ENCODE data around the gene ZNF445. TPM values are rescaled to one million over a fixed set of nuclear protein-coding genes. Genes with fewer than 3 reads are reported as not detected.

ZNF445 gene
- total and polyA plus RNA-seq, 2 of the 8 experiments (the other 6 are each of a cell fraction or from before 2014, with no cell fraction given), result 3.3 to 26.3 TPM

GRCh38 chr3:44430466-44430865 lies 47.0 kb downstream of the ZNF445 start:
- H3K79me2 ChIP-seq (ENCODE audit: control insufficient read depth in 1 of 2, insufficient read depth in 2 of 2, low read length in 2 of 2), result no peaks in the 10 kb centered on the region
- ChIA-PET CTCF (ENCODE audit: partially characterized antibody) (interaction anchor here (0.9 to 2.2 kb wide), 2 partner anchors 10 to 12 kb away, joined by 4 to 6 read pairs; no protein-coding TSS in a partner anchor), POLR2A (ENCODE audit: partially characterized antibody) (interaction anchor here (0.9 kb wide), 1 partner anchor 16 kb away, joined by 3 read pairs; no protein-coding TSS in a partner anchor)
- no peak overlapping the region for H3K4me2 ChIP-seq (ENCODE audit: insufficient read depth in 1 of 2, low read depth in 2 of 2, low read length in 2 of 2)
- H3K23ac ChIP-seq (ENCODE audit: insufficient read length), result no peak overlapping the region
- no peak overlapping the region for H2BK20ac ChIP-seq (ENCODE audit: low read length)
- no peaks in the 10 kb centered on the region for H3K9me3 ChIP-seq (ENCODE audit: insufficient read depth in 2 of 2, low read depth in 1 of 2, low read length in 1 of 2)
- no peak overlapping the region for H4K91ac ChIP-seq (replicated peaks; ENCODE audit: insufficient read length, low read length)
- H2BK5ac ChIP-seq (ENCODE audit: low read depth, low read length), result no peak overlapping the region
- H3K4me3 ChIP-seq (ENCODE audit: extremely low read depth in 1 of 4, insufficient read depth in 2 of 4, low read depth in 3 of 4, low read length in 4 of 4), result no peak overlapping the region
- no peak overlapping the region for H2BK120ac ChIP-seq (replicated peaks; ENCODE audit: low read depth, low read length)
- H3K23me2 ChIP-seq (ENCODE audit: low read depth, low read length), result no peaks in the 10 kb centered on the region
- H3K27ac ChIP-seq (ENCODE audit: low read depth, low read length), result no peak overlapping the region
- FAIRE-seq (no peak), DNase-seq (ENCODE audit: low read depth in 1 of 2, low spot score in 2 of 2) (no peak)
- H3K27me3 ChIP-seq (replicated peaks in 1 of 4; ENCODE audit: control insufficient read depth in 3 of 4, extremely low read depth in 1 of 4, insufficient read depth in 3 of 4, low read length in 3 of 4), result no peaks in the 10 kb centered on the region
- H3K79me1 ChIP-seq (ENCODE audit: low read depth, low read length), result no peaks in the 10 kb centered on the region
- TF ChIP-seq RFX5 (IDR thresholded peaks at IDR 0.05; ENCODE audit: borderline replicate concordance, low read depth, low read length), result no peak
- TF ChIP-seq FOSL1 (IDR thresholded peaks at IDR 0.05; ENCODE audit: insufficient read depth, low read depth, low read length), result no peak
- TF ChIP-seq CREB1 (IDR thresholded peaks at IDR 0.05), result no peak
- no peak overlapping the region for H4K5ac ChIP-seq (ENCODE audit: insufficient read length, low read depth, low read length)
- H4K20me1 ChIP-seq (replicated peaks in 1 of 2; ENCODE audit: control insufficient read depth in 1 of 2, insufficient read depth in 2 of 2, low read length in 2 of 2), result no peaks in the 10 kb centered on the region
- H2BK15ac ChIP-seq (ENCODE audit: low read length), result no peak overlapping the region
- H2AFZ ChIP-seq (ENCODE audit: low read length), result no peak overlapping the region
- H3K36me3 ChIP-seq (ENCODE audit: control insufficient read depth in 2 of 4, insufficient read depth in 4 of 4, low read length in 3 of 4), result no peaks in the 10 kb centered on the region
- H3K18ac ChIP-seq (ENCODE audit: extremely low read depth, low read length), result no peak overlapping the region
- no peak overlapping the region for H4K8ac ChIP-seq (ENCODE audit: extremely low read depth, insufficient read depth, low read length)
- 74% methylated on average over 4 of the region's 4 CpGs; no CpG with 5 or more reads in 1 of the 2 experiments for WGBS, 2 experiments (ENCODE audit: extremely low coverage in 1 of 2, insufficient coverage in 1 of 2, insufficient read length in 1 of 2, insufficient replicate concordance in 2 of 2, low coverage in 1 of 2, low lambda C conversion rate in 2 of 2, missing lambda C conversion rate in 1 of 2)
- no peak overlapping the region for H2AK5ac ChIP-seq (ENCODE audit: low read depth, low read length)
- H3K14ac ChIP-seq (ENCODE audit: insufficient read length), result no peak overlapping the region
- H3K9ac ChIP-seq (replicated peaks in 1 of 4; ENCODE audit: extremely low read depth in 1 of 4, low read depth in 3 of 4, low read length in 3 of 4), result no peak overlapping the region
- no peak overlapping the region for H3K56ac ChIP-seq (replicated peaks; ENCODE audit: insufficient read length, low read depth, low read length)
- H2BK12ac ChIP-seq (ENCODE audit: low read depth, low read length), result no peak overlapping the region
- H3K4ac ChIP-seq (replicated peaks; ENCODE audit: insufficient read length, low read depth, low read length), result no peak overlapping the region
- H3K4me1 ChIP-seq (replicated peaks in 1 of 4; ENCODE audit: control insufficient read depth in 3 of 4, insufficient read depth in 4 of 4, low read length in 3 of 4), result no peaks in the 10 kb centered on the region
